Stimulated activated CD8-positive, alpha-beta memory T cell treated with anti-CD3 and anti-CD28 coated beads, Interleukin-12 subunit alpha, Interleukin-12 subunit beta, amount 100 ng/mL, for 24 hours (primary cell): ENCODE measurements around the gene OAT.

Source experiments
- DNase-seq: peaks from one replicate; pipeline ENCODE4 v3.0.0-alpha.2; 2020; ENCODE audit errors: extremely low read depth

Gene OAT

DNA sequence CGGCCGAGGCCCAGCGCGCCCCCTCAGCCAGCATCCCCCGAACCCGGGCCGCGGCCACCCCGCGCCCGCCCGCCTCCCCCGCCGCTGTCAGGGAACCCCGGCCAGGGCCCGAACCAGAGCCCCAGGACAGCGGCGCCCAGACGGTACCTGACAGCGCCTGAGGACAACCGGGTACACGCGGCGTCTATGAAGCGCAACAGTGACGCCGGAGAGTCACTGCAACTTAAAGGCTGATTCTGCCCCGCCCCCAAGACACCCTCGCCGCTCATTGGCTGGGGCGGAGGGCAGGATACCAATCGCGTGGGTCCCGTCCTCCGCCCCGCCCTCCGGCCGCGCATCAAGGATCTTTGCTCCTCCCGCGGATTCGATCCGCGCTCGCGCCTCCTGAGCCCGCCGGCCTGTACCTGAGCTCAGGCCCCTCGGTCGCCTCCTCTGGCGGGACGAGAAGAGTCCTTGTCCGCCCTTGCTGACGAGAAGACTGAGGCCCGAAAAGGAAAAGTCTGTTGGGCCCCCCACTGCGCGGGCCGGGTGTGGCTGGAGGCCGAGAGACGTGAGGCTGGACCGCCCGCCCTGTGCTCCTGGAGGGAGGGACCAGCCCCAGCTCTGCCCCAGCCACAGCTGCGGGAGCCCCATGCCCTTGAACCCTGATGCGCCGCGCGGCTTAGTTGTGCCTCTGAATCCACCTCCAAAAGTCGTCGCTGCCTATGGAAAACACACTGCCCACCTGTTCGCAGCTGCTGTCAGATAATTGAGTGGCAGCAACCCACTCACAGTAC lies at the start of gene OAT:
OAT (minus strand) TSS at position 198 of the 776 bp plus-strand sequence. CDS start 6,752 bp downstream, outside the sequence.
- peak; percentile 89 for DNase-seq

DNA sequence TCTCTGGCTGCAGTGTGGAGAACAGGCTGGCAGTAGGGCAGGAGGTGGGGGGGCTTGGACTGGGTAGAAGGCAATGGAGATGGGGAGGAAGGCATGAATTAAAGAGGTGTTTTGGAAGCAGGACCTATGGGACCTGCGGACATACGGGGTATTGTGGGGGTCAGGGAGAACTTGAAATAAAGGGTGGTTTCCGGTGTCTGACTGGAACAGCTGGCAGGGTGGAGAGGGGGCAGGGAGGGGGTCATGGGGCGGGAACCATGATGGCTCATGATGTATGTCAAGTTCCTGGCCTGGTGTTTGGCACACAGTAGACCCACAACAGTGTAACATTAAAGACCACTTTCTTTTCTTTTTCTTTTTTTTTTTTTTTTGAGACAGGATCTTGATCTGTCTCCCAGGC lies 48.4 kb upstream of the OAT start:
- no peak for DNase-seq

DNA sequence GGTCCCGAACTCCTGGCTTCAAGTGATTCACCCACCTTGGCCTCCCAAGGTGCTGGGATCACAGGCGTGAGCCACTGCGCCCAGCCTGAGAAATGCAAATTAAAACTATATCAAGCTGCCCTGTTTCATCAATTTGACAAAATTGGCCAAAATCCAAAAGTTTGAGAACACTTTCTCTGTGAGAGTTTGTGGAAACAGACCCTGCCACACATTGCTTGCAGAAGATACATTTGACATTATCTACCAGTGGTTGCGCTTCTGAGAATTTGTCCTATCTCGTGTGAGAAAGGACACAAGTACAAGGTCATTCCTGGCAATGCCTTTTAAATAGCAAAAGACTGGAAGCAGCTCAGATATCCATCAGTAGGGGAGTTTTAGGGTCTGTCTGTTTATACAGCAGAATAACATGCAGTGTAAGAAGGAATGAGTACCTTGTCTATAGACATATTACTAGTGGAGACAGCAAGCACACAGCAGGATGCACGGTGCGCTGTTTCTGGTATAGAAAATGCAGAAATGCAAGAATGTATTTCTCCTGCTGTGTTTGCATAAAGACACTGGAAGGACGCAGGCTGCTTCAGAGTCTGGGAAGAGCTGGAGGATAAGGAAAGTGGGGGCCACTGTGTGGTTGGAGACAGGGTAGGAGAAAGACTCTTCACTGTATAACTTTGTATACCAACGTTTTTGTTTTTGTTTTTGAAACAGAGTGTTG lies 47.2 kb upstream of the OAT start:
- no peak for DNase-seq

DNA sequence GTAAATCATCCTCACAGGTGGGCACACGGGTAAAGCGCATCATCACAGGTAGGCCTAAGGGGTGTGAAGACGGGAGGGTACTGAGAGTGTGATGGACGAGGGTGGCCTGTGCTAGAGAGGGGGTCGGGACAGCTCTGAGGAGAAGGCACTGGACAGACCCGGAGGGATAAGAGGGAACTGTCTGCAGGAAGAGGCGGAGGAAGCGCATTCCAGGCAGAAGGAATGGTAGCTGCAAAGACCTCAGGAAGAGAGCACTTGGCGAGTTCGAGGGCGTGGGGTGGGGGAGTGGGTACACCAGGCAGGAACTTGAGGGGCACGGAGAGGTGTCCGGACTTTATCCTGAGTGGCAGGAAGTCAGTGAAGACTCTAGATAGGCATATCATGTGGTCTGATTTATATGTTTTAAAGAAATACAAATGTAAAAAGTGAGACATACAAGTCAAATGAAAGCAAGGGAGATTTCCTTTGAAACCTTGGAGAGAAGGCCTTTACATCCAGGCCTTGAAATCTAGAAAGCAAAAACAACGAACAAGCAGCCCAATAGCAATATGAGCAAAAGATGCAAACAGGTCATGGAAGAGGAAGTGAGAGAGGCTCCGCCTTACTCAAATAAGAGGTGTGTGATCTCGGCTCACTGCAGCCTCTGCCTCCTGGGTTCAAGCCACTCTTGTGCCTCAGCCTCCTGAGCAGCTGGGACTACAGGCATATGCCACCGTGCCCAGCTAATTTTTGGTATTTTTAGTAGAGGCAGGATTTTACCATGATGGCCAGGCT lies 46.5 kb upstream of the OAT start:
- DNase-seq, result no peak

DNA sequence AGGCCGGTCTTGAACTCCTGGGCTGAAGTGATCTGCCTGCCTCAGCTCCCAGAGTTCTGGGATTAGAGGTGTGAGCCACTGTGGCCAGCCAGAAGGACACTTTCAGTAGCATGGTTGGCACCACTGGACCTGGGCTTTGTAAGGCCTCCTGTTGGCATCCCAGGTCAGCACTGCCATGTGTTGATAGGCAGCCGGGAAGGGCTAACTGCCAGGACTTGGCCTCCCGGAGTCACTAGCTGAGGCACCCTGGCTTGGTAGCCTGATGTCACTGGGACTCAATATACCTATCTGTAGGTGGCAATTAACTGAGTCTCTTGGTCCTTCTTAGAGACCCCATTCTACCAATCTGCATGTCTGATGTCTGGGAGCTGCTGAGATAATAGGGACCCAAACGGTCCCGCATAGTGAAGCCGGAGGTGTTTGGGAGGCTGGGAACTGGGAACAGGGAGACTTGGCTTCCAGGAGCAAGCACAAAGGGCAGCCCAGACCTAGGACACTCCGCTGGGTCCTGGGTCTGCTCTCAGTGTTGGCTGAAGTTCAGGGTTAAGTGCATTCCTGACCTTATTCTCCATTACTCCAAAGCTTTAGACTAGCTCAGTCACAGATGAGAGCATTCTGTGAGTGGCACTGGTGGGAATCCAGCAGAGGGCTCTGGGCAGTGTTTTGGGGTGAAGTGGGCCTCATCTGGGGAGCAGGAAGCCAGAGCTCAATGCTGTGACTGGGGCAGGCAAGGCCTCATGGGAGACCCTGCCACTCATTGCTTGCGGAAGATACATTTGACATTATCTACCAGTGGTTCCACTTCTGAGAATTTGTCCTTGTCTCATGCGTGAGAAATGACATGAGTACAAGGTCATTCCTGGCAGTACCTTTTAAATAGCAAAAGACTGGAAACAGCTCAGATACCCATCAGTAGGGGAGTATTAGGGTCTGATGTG lies 45.6 kb upstream of the OAT start:
- DNase-seq, result no peak

DNA sequence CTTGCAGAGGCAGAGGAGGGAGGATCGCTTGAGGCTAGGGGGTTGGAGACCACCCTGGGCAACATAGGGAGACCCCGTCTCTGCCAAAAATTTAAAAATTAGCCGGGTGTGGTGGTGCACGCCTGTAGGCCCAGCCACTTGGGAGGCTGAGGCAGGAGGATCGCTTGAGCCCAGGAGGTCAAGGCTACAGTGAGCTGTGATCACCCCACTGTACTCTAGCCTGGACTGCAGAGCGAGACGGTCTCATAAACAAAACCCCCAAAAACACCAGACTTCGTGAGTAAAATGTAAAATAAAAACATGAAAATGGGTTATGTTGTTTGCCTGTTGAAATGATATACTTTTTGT lies 43.6 kb upstream of the OAT start:
- DNase-seq, result no peak

DNA sequence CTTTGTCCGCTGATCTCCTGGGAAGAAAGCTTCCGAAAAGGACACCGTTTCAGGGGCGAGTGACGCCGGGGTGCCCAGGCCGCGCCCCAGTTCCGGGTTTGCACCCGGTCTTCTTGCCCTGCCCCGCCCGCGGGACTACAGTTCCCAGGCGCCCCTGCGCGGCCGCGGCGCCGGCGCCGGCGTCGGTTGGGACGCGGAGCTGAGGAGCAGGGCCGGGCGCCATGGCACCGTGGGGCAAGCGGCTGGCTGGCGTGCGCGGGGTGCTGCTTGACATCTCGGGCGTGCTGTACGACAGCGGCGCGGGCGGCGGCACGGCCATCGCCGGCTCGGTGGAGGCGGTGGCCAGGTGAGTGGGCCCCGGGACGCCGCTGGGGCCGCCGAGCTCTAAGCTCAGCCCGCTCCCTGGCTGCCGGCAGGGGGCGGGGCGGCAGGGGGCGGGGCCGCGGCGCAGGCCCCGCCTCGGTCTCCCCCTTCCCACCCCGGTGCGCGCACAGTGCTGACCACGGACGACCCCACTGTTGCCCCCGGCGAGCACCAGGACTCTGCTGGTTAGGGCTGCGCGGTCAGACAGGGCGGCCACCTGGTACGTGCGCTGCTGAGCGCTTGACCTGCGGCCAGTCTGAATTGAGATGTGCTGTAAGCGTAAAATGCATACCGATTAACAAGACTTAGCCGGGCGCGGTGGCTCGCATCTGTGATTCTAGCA lies 43.1 kb upstream of the OAT start, which contains the start of gene LHPP:
LHPP (plus strand) TSS at position 182 of the 706 bp plus-strand sequence; CDS start at position 222, 40 bp downstream.
- DNase-seq, result peak; percentile 75

DNA sequence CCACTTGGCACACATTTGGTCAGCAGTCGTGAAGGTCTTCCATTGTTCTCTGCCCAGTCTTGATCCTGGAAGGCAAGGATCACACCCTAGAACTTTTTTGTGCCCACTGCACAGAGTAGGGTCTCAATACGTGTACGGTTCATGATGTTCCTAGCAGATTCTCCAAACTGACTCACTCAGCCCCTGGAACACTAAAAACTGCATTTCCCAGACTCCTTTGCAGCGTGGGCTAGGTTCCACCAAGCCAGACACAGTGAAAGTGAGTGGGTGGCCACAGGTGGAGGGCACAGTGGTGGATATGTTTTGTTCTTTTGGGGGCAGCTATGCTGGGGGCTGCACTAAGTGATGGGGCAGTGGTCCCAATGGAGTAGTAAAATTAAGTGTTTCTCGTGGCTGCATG lies 41.4 kb upstream of the OAT start:
- DNase-seq, result no peak

DNA sequence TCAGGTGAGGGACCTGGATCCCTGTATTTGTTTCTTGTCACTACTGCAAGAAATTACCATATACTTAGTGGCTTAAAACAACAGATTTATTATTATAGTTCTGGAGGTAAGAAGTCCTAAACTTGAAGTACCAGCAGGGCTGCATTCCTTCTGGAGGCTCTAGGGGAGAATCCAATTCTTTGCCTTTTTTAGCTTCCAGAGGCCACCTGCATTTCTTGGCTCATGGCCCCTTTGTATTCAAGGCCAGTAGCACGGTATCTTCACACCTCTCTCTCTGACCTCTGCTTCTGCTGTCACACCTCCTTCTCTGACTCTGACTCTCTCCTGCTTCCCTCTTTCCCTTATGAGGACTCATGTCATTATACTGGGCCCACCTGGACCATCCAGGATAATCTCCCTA lies 40.7 kb upstream of the OAT start:
- DNase-seq, result no peak

DNA sequence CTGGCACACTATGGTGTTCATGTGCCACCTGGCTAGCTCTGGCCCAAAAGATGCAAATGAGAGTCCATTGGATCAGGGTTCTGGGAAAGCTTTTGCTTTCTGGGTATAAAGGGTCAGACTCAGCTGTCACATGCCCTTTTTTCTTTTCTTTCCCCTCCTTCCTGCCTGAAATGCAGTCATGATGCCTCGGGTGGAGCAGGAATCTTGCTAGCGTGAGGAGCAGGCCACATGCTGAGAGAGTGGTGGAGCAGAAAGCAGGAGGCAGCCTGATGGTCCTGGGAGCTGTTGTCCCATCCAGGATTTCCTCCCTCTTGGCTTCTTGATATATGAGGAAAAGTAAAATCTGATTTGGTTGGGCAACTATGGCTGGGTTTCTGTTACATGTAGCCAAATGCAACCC lies 40.2 kb upstream of the OAT start:
- no peak for DNase-seq

DNA sequence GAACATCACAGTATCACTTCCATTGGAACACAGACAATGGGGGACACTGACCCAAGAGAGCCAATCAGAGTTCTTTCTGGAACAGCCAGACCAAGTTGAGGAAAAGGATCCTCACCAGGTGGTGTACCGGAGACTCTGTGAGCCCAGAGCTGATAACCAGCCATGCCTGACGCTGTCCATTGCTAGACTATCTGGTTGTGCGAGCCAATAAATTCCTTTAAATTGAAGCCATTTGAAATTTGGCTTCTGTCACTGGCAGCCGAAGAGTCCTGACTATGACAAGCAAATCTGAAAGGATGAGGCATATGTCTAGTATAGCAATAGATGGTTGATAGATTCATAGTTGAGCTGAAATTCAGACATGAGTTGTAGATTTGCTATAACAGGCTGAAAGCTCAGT lies 39.8 kb upstream of the OAT start:
- DNase-seq, result no peak

DNA sequence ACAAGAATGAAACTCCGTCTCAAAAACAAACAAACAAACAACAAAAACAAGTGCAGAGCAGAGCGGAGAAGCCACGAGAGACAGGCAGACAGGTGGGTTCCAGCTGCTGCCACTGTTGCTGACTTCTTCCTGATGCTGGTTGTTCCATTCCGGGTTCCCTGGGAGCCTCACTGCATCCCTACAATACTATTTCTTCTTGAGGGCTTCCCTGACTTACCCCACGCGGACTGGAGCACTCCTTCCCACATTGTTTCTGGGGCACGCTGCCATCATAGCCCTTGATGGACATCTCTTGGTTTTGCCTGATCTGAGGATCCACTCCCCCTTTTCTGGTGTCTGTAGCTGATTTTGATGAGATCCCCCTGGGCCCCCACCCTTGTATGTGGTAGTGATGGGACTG lies 36.7 kb upstream of the OAT start:
- DNase-seq, result no peak

DNA sequence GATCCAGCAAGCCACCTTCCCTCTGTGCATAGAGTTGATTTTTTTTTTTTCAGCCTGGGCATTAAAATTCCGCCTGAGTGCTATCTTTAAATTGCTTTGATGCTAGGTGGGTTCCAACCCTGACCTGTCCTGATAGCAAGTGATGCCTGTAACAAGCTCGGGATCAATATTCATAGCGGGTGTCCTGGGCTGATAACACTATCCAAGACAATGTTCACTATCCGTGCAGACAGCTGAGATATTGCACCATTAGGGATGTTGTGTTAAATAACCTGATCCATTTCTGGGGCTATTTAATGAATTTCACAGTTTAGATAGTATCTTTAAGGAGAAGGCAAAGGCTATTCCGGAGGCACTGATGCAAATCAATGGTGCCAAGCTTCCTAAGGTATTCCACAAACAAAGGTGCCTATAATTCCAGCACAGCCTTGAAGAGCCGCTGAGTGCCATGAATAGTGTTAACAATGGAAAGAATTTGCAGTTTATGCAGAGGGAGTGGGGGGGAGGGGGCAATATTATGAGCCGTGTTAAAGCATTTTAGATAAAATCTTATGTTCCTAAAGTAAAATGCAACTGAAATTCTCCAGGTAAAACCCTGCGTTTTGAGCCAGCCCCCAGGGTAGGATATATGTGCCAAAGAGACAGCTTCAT lies 35.4 kb upstream of the OAT start:
- DNase-seq, result no peak

DNA sequence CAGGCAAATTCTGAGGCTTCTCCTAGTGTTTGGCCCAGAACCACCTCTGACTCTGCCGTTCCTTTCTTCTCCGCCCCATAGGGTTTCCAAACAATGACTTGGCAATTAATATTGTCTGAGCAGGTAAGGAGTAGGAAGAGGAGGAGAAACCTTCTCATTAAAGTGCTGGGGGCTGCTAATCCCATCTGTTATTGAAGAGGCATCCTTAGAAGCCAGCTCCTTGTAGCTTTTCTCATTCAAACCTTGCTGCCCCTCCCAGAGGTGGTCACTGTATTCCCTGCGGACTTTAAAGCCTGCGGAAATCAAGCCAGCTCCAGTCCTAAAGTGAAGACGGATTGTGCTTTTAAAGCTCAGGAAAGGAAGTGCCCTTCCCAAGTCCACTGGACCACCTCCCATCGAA lies 32.6 kb upstream of the OAT start:
- no peak for DNase-seq

DNA sequence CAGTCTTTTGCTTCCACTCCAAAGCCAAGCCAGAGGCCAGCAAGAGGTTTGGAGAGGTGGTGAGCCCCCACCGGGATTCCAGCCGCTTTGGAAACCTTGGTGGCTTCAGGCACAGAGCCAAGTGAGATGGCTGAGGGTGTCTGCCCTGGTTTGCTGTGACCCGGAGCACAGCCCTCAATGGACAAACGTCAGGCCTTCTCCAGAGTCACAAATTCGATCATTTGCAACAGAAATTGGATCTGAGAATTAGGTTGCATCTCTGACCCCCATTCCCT lies 32.0 kb upstream of the OAT start:
- no peak for DNase-seq

DNA sequence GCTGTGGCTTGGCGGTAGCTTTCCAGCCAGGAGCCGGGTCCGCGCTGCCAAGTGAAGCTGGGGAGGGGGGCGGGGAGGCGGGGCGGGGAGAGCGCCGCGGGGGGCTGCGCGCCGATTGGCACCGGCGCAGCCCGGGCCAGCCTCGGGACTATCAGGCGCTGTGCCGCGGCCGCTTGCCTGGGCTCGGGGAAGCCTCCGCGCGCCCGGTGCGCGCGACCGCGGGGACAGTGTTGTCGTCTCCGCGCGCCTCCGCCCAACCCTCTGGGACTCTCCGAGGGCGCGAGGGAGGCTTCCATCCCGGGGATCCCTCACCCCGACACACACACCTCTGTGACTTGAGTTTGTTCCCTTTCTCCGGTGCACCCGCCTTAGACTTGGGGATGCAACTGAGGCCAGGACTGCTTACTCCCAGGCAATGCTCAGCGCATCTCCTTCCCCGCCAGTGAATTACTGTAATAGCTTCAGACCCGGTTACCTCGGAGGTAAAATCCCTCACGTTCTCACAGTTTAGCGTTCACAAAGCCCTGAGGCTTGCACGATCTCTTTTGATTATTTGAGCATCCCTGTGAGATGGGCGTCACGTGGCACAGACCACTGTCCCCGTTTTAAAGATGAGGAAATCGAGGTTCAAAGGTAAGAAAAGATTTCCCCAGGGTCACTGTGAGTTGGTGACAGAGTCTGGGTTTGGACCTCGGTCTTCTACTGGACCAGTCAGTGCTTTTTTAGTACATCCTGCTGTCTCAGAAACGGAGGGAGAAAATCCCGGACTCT lies 31.5 kb upstream of the OAT start, which contains the start of gene NKX1-2:
NKX1-2 (minus strand) TSS at position 24 of the 771 bp plus-strand sequence. CDS start 92 bp downstream, outside the sequence.
- no peak for DNase-seq

DNA sequence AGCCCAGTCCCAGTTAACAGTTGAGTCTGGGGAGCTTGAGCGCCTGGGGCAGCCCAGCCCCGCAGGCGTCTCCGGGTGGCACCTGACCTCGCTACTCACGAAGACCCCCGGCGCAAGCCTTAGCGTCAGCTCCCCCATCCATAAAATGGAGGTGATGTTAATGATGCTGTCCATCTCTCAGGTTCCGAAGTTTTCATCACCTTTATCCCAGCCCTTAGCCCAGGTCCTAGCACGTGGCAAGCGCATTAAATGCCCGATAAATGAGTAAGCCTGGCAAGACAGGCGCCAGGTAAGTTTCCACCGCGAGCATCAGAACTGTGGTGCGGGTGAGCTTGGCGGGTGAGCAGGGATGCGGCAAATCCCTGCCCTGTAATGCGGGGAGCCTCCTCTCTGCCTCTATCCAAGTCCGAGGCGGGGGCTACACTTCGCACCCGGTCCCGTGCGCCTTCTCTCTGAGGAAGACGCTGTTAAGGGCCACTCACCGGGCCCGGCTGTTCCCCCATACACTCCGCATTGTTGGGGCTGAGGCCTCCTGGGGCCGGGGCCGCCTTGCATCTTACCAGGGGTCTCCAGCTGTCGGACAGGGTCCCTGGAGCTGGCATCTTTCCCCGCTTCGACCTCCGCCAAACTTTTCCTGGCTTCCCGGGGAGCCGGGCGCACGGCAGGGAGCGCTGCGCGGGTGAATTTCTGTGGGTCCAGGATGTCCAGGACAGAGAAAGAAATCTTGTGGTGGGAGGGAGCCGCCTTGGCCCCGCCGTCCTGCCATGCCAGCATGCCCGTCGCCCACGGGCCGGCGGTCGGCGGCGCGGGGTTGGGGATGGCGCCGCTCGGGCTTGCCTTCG lies 30.7 kb upstream of the OAT start:
- no peak for DNase-seq

DNA sequence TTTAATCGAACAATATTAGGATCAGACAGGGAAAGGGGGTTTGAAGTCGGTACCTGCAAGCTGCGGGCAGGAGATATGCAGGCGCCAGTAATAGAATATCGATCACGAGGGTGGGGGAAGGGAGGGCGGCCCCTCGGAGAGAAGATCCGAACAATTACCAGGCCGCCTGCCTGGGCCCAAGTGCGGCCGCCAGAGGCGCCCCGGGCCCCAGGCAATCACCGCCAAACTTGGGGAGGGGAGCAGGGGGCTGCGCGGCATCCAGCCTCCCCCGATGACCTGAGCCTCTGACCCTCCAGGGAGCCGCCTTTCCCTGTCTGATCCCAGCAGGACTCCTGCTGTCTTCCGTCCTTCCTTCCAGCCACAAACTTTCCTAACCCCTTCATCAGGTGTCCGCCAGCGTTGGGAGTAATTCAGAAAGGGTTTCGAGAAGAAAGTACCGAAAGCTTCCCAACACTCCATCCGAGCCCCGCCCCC lies 30.0 kb upstream of the OAT start:
- no peak for DNase-seq
